Liver (tissue), 9 donors: ENCODE measurements around the gene ENOSF1. TPM values are rescaled to one million over a fixed set of nuclear protein-coding genes. Genes with fewer than 3 reads are reported as not detected.

Experiments
- DNase-seq: peaks from one replicate; pipeline ENCODE4 v3.0.0-alpha.2; 2017; ENCODE audit warnings: low spot score
- H3K27ac ChIP-seq, 2 donors: one replicate each; pipeline ENCODE4 v1.7.0; 2013; ENCODE audit warnings: inconsistent platforms in 2 of 2, low read length in 2 of 2, control low read depth in 1 of 2, low read depth in 1 of 2, mild to moderate bottlenecking in 1 of 2
- H3K27me3 ChIP-seq, 4 donors: one replicate each; pipeline versions ENCODE4 v1.6.1 to v1.7.0; 2013; ENCODE audit warnings: low read length in 3 of 4, inconsistent platforms in 1 of 4, mild to moderate bottlenecking in 1 of 4, moderate library complexity in 1 of 4; ENCODE audit not compliant: control insufficient read depth in 4 of 4, insufficient read depth in 4 of 4
- H3K36me3 ChIP-seq, 4 donors: one replicate each; pipeline versions ENCODE4 v1.6.1 to v1.7.0; 2013; ENCODE audit warnings: low read length in 3 of 4, mild to moderate bottlenecking in 3 of 4, low read depth in 1 of 4, moderate library complexity in 1 of 4; ENCODE audit not compliant: control insufficient read depth in 4 of 4, insufficient read depth in 3 of 4
- H3K4me1 ChIP-seq, 4 donors: one replicate each; pipeline versions ENCODE4 v1.6.1 to v1.7.0; 2013; ENCODE audit warnings: low read length in 3 of 4, mild to moderate bottlenecking in 3 of 4, moderate library complexity in 1 of 4; ENCODE audit not compliant: control insufficient read depth in 4 of 4, insufficient read depth in 4 of 4
- H3K4me3 ChIP-seq, 3 donors: one replicate each; pipeline versions ENCODE4 v1.6.1 to v1.7.0; 2013; ENCODE audit warnings: low read length in 3 of 3, control low read depth in 1 of 3, low read depth in 1 of 3, mild to moderate bottlenecking in 1 of 3
- H3K9ac ChIP-seq, 2 donors: one replicate each; pipeline ENCODE4 v1.7.0; 2013; ENCODE audit warnings: low read length in 2 of 2, mild to moderate bottlenecking in 2 of 2, moderate library complexity in 2 of 2, control low read depth in 1 of 2, low read depth in 1 of 2
- H3K9me3 ChIP-seq, 4 donors: one replicate each; pipeline versions ENCODE4 v1.6.1 to v1.7.0; 2013; ENCODE audit warnings: low read length in 3 of 4; ENCODE audit not compliant: control insufficient read depth in 4 of 4
- EGR1 ChIP-seq, 2 donors: IDR thresholded peaks; 2 replicates each; pipeline ENCODE4 v1.6.1; 2016 to 2018; ENCODE audit warnings: antibody characterized with exemption in 2 of 2, low read depth in 2 of 2
- FOXA1 ChIP-seq: IDR thresholded peaks from 2 replicates; pipeline ENCODE4 v1.6.1; 2016; ENCODE audit warnings: antibody characterized with exemption
- FOXA2 ChIP-seq: IDR thresholded peaks from 2 replicates; pipeline ENCODE4 v1.6.1; 2016; ENCODE audit warnings: antibody characterized with exemption
- GABPA ChIP-seq, 2 donors: IDR thresholded peaks in 1 of 2; conservative IDR thresholded peaks in 1 of 2; 2 replicates each; pipeline ENCODE4 v1.6.1; 2016; ENCODE audit warnings: antibody characterized with exemption in 2 of 2, mild to moderate bottlenecking in 1 of 2, moderate library complexity in 1 of 2
- HNF4A ChIP-seq, 2 donors: conservative IDR thresholded peaks; 2 replicates each; pipeline ENCODE4 v1.6.1; 2016; ENCODE audit warnings: antibody characterized with exemption in 2 of 2, mild to moderate bottlenecking in 2 of 2
- HNF4G ChIP-seq: IDR thresholded peaks from 2 replicates; pipeline ENCODE4 v1.6.1; 2016; ENCODE audit warnings: antibody characterized with exemption
- JUND ChIP-seq, 2 donors: IDR thresholded peaks; 2 replicates each; pipeline ENCODE4 v1.6.1; 2016; ENCODE audit warnings: antibody characterized with exemption in 2 of 2
- NR2F2 ChIP-seq: IDR thresholded peaks from 2 replicates; pipeline ENCODE4 v1.6.1; 2016; ENCODE audit warnings: antibody characterized with exemption
- RAD21 ChIP-seq, 2 donors: IDR thresholded peaks; 2 replicates each; pipeline ENCODE4 v1.6.1; 2016; ENCODE audit warnings: antibody characterized with exemption in 2 of 2, mild to moderate bottlenecking in 2 of 2
- RXRA ChIP-seq, 2 donors: IDR thresholded peaks; 2 replicates each; pipeline ENCODE4 v1.6.1; 2017 to 2018; ENCODE audit warnings: antibody characterized with exemption in 2 of 2, mild to moderate bottlenecking in 1 of 2
- SP1 ChIP-seq: IDR thresholded peaks from 2 replicates; pipeline ENCODE4 v1.6.1; 2018; ENCODE audit warnings: antibody characterized with exemption, mild to moderate bottlenecking
- TAF1 ChIP-seq: conservative IDR thresholded peaks from 2 replicates; pipeline ENCODE4 v1.6.1; 2016; ENCODE audit warnings: antibody characterized with exemption, mild to moderate bottlenecking
- YY1 ChIP-seq: IDR thresholded peaks from 2 replicates; pipeline ENCODE4 v1.6.1; 2016; ENCODE audit warnings: antibody characterized with exemption, mild to moderate bottlenecking
- polyA plus RNA-seq, 2 donors: library from polyadenylated mRNA; stranded (reverse) in 1 of 2; unstranded in 1 of 2; fragments of 200-250 nt in 1 of 2; fragments of >200 nt in 1 of 2; fragmentation: Nextera tagmentation in 1 of 2; extraction: Ambion mirVana in 1 of 2; gene quantifications; one replicate each; pipeline versions ENCODE4 v1.2.1 to v1.2.3, GENCODE V29; 2013 to 2015
- total RNA-seq, 2 donors: library from RNA; depleted of rRNA; stranded (reverse); fragments of >200 nt; gene quantifications; one replicate each; pipeline ENCODE4 v1.2.3, GENCODE V29; 2014
- TF ChIP-seq, protein P1 (sequence below): IDR thresholded peaks from 2 replicates; pipeline ENCODE4 v1.6.1; 2016; ENCODE audit warnings: antibody characterized with exemption
- TF ChIP-seq, protein P2 (sequence below): IDR thresholded peaks from 2 replicates; pipeline ENCODE4 v1.6.1; 2016; ENCODE audit warnings: antibody characterized with exemption, mild to moderate bottlenecking
- TF ChIP-seq, protein P3 (sequence below): fragments of 150-350 bp; IDR thresholded peaks from 2 replicates; pipeline ENCODE4 v1.5.1; 2017; ENCODE audit warnings: improper control_type of control experiment, low read depth, low read length; ENCODE audit not compliant: missing input control
- TF ChIP-seq, protein P4 (sequence below): IDR thresholded peaks from 2 replicates; pipeline ENCODE4 v1.6.1; 2016; ENCODE audit warnings: antibody characterized with exemption
- TF ChIP-seq, protein P5 (sequence below): IDR thresholded peaks from 2 replicates; pipeline ENCODE4 v1.6.1; 2016; ENCODE audit warnings: antibody characterized with exemption
- donor health status: healthy.
- donor health status: healthy.
- donor health status: healthy.
- donor health status: healthy.
- donor health status: healthy.

ENOSF1 gene
- total and polyA plus RNA-seq, 4 donors: 34.0 to 96.1 (median 53.6) TPM

DNA sequence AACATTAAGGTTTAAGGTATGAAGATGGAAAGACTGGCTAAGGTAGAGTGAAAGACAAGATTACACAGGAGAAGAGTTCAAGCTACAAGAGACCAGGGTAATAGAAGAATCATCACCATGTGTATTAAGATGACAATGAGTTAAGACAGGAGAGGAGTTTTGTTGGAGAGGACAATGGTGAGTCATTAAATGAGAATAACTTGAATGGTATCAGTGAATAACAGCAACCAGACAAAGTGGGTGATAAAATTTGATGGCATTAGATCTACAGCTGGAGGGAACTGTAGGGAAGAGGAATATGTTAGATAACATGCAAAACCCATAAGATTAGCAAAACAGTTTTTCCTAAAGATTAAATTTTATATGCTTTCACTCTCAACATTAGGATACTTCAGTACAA lies 18.8 kb upstream of the ENOSF1 start:
- no peaks in the 10 kb centered on the region for H3K27me3 ChIP-seq
- H3K4me1 ChIP-seq: no peaks in the 10 kb centered on the region
- H3K9me3 ChIP-seq: no peaks in the 10 kb centered on the region
- no peak for DNase-seq
- peaks cover 0 to 24% (median 10%) of the 10 kb centered on the region in 4 donors for H3K36me3 ChIP-seq
- H3K4me3 ChIP-seq: no peak overlapping the region
- no peak overlapping the region for H3K9ac ChIP-seq
- TF ChIP-seq GABPA (IDR thresholded peaks at IDR 0.05 in 1 of 2, conservative IDR thresholded peaks at IDR 0.05 in 1 of 2) (no peak), FOXA1 (no peak), JUND (IDR thresholded peaks at IDR 0.05) (no peak), HNF4A (conservative IDR thresholded peaks at IDR 0.05) (no peak), EGR1 (IDR thresholded peaks at IDR 0.05; ENCODE audit: low read depth in 2 of 2) (no peak)
- TF ChIP-seq, protein P1, sequence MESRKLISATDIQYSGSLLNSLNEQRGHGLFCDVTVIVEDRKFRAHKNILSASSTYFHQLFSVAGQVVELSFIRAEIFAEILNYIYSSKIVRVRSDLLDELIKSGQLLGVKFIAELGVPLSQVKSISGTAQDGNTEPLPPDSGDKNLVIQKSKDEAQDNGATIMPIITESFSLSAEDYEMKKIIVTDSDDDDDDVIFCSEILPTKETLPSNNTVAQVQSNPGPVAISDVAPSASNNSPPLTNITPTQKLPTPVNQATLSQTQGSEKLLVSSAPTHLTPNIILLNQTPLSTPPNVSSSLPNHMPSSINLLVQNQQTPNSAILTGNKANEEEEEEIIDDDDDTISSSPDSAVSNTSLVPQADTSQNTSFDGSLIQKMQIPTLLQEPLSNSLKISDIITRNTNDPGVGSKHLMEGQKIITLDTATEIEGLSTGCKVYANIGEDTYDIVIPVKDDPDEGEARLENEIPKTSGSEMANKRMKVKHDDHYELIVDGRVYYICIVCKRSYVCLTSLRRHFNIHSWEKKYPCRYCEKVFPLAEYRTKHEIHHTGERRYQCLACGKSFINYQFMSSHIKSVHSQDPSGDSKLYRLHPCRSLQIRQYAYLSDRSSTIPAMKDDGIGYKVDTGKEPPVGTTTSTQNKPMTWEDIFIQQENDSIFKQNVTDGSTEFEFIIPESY: no peak
- TF ChIP-seq, protein P2, sequence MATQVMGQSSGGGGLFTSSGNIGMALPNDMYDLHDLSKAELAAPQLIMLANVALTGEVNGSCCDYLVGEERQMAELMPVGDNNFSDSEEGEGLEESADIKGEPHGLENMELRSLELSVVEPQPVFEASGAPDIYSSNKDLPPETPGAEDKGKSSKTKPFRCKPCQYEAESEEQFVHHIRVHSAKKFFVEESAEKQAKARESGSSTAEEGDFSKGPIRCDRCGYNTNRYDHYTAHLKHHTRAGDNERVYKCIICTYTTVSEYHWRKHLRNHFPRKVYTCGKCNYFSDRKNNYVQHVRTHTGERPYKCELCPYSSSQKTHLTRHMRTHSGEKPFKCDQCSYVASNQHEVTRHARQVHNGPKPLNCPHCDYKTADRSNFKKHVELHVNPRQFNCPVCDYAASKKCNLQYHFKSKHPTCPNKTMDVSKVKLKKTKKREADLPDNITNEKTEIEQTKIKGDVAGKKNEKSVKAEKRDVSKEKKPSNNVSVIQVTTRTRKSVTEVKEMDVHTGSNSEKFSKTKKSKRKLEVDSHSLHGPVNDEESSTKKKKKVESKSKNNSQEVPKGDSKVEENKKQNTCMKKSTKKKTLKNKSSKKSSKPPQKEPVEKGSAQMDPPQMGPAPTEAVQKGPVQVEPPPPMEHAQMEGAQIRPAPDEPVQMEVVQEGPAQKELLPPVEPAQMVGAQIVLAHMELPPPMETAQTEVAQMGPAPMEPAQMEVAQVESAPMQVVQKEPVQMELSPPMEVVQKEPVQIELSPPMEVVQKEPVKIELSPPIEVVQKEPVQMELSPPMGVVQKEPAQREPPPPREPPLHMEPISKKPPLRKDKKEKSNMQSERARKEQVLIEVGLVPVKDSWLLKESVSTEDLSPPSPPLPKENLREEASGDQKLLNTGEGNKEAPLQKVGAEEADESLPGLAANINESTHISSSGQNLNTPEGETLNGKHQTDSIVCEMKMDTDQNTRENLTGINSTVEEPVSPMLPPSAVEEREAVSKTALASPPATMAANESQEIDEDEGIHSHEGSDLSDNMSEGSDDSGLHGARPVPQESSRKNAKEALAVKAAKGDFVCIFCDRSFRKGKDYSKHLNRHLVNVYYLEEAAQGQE: no peak
- H3K27ac ChIP-seq: no peak overlapping the region

DNA sequence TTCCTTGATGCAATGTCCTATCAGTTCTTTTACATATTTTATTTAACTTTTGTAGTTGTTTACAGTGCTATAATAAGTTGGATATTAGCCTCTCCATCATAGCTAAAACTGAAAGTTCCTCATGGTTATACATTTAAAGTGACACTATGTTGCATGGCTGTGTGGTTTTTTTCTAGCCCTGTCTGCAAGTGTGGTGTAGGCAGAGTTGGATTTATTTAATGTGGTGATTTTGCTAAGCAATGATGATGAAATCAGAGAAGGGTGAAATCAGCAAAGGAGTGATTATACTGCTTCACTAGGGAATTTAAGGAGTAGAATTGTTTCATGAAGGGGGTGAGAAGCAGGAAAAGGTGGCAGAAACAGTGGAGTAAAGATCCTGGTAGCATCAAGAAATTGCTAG lies 18.3 kb upstream of the ENOSF1 start:
- no peak overlapping the region for H3K4me3 ChIP-seq
- H3K9me3 ChIP-seq: no peaks in the 10 kb centered on the region
- no peak overlapping the region for H3K9ac ChIP-seq
- H3K27ac ChIP-seq: no peak overlapping the region
- no peaks in the 10 kb centered on the region for H3K27me3 ChIP-seq
- H3K36me3 ChIP-seq: peaks cover 0 to 20% (median 9%) of the 10 kb centered on the region in 4 donors
- no peak for DNase-seq
- TF ChIP-seq, protein P3, sequence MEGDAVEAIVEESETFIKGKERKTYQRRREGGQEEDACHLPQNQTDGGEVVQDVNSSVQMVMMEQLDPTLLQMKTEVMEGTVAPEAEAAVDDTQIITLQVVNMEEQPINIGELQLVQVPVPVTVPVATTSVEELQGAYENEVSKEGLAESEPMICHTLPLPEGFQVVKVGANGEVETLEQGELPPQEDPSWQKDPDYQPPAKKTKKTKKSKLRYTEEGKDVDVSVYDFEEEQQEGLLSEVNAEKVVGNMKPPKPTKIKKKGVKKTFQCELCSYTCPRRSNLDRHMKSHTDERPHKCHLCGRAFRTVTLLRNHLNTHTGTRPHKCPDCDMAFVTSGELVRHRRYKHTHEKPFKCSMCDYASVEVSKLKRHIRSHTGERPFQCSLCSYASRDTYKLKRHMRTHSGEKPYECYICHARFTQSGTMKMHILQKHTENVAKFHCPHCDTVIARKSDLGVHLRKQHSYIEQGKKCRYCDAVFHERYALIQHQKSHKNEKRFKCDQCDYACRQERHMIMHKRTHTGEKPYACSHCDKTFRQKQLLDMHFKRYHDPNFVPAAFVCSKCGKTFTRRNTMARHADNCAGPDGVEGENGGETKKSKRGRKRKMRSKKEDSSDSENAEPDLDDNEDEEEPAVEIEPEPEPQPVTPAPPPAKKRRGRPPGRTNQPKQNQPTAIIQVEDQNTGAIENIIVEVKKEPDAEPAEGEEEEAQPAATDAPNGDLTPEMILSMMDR: no peak
- TF ChIP-seq JUND (IDR thresholded peaks at IDR 0.05): no peak
- TF ChIP-seq, protein P4, sequence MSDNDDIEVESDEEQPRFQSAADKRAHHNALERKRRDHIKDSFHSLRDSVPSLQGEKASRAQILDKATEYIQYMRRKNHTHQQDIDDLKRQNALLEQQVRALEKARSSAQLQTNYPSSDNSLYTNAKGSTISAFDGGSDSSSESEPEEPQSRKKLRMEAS: no peak
- no peak for TF ChIP-seq FOXA1
- TF ChIP-seq, protein P1: no peak
- TF ChIP-seq NR2F2: no peak
- TF ChIP-seq, protein P5, sequence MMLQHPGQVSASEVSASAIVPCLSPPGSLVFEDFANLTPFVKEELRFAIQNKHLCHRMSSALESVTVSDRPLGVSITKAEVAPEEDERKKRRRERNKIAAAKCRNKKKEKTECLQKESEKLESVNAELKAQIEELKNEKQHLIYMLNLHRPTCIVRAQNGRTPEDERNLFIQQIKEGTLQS: no peak
- TF ChIP-seq, protein P2: no peak
- no peak for TF ChIP-seq SP1
- TF ChIP-seq YY1: no peak
- no peak for TF ChIP-seq RAD21 (IDR thresholded peaks at IDR 0.05)
- TF ChIP-seq EGR1 (IDR thresholded peaks at IDR 0.05; ENCODE audit: low read depth in 2 of 2): no peak
- no peak for TF ChIP-seq GABPA (IDR thresholded peaks at IDR 0.05 in 1 of 2, conservative IDR thresholded peaks at IDR 0.05 in 1 of 2)
- no peak for TF ChIP-seq FOXA2
- TF ChIP-seq RXRA (IDR thresholded peaks at IDR 0.05): no peak
- TF ChIP-seq HNF4G: no peak
- TF ChIP-seq HNF4A (conservative IDR thresholded peaks at IDR 0.05): no peak
- TF ChIP-seq TAF1: no peak
- no peaks in the 10 kb centered on the region for H3K4me1 ChIP-seq
